GM12864 (cell line): Measurements from ENCODE around the gene RHOF.
A peak's percentile ranks its signal among the peaks of the same experiment; 100 is the strongest.

Source experiments
- DNase-seq: peaks from one replicate; pipeline ENCODE4 v3.0.0-alpha.2; 2011; ENCODE audit warnings: low read depth
- H3K4me3 ChIP-seq: 2 replicates; pipeline ENCODE4 v1.5.1; 2011; ENCODE audit warnings: mild to moderate bottlenecking, low read depth, low read length, control low read depth
- TF ChIP-seq, protein P1 (sequence below): IDR thresholded peaks from 2 replicates; pipeline ENCODE4 v1.5.1; 2011; ENCODE audit warnings: low read depth, mild to moderate bottlenecking, moderate library complexity, low read length, control low read depth, inconsistent platforms; ENCODE audit errors: missing control alignments

Gene RHOF

DNA sequence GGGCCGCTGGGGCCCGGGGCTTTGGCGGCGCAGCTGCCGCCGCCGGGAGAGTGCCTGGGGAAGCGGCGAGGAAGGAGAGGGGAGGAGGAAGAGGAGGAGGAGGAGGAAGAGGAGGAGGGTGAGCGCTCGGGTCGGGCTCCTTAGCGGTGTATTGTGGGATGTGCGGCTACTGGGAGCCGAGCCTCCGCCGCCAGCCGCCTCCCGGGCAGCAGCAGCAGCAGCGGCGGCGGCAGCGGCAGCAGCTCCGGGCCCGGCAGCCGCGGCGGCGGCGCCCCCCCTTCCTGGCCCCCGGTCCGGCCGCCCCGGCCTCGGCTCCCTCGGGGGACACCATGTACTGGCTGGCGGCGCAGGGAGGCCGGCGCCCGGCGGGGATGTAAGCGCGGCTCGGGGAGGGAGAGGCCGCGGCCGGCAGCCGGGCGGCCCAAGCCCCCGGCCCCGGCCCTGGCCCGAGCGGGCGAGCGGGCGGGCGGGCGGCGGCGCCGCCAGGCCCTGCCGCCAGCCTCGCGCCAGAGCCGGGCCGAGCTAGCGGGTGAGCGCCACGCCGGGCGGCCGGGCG is 10.5 kb upstream of the RHOF start, which contains the start of gene SETD1B:
TSS of gene SETD1B (plus strand) at position 149 of the 556 bp plus-strand sequence. CDS start 729 bp downstream, outside the sequence.
- TF ChIP-seq, protein P1, sequence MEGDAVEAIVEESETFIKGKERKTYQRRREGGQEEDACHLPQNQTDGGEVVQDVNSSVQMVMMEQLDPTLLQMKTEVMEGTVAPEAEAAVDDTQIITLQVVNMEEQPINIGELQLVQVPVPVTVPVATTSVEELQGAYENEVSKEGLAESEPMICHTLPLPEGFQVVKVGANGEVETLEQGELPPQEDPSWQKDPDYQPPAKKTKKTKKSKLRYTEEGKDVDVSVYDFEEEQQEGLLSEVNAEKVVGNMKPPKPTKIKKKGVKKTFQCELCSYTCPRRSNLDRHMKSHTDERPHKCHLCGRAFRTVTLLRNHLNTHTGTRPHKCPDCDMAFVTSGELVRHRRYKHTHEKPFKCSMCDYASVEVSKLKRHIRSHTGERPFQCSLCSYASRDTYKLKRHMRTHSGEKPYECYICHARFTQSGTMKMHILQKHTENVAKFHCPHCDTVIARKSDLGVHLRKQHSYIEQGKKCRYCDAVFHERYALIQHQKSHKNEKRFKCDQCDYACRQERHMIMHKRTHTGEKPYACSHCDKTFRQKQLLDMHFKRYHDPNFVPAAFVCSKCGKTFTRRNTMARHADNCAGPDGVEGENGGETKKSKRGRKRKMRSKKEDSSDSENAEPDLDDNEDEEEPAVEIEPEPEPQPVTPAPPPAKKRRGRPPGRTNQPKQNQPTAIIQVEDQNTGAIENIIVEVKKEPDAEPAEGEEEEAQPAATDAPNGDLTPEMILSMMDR = no peak
- no peak for DNase-seq
- peak within 1 kb of the TSS; percentile 79 for H3K4me3 ChIP-seq

DNA sequence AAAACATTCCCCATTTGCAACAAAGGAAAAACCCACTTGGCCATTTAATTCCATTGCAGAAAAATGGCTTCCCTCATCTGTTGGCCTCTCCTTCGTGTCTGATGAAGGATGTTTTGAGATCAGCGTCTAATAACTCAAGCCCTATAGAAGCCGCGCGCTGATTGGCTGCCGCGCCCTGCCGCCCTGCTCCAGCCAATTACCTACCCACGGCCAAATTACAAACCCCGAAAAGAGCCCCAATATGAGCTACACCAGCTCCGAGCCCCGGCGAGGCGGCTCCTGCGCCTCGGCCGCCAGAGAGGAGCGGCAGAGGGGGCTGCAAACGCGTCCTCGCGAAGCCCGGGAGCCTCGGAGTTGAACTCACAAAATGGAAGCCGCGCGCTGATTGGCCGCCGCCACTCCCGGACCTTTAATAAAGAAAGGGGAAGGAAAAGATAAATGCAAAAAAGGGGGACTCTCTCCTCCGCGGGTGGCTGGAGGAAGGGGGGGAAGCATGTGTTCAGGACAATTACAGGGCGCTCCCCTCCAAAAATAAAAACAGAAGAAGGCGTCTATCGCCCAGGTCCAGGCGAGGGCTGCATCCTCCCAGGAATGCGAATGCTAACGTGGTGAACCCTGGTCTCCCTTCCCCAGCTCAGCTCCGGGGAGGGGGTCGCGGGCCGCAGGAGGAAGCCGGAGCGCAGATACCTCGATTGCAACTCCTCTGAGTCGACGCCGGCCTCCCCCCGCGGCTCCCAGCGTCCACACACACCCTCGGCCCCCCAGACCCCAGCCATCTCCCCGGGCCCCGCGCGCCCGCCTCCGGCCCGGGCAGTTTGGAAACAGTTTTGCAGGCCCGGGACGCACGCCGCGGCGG is 9.6 kb upstream of the RHOF start:
- DNase-seq = peak; percentile 90
- H3K4me3 ChIP-seq = peak overlapping the region; percentile 79
- TF ChIP-seq, protein P1 = no peak

DNA sequence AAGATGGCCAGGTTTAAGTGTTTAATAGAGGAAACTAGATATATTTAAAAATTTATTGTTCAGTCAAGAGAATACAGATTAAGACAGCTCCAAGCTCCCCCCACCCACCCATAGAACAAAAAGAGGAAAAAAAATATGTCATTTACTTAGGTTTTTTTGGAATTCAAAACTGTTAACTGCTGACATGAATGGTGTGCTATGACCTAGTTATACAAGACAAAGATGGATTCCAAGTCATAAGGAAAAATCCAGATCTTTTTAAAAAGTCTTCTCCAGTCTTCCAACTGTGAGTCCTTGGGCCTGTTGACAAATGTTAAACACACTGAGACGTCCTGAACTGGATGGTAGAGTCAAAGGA is 9.0 kb upstream of the RHOF start:
- DNase-seq = no peak
- peak overlapping the region; percentile 79 for H3K4me3 ChIP-seq
- TF ChIP-seq, protein P1 = no peak

DNA sequence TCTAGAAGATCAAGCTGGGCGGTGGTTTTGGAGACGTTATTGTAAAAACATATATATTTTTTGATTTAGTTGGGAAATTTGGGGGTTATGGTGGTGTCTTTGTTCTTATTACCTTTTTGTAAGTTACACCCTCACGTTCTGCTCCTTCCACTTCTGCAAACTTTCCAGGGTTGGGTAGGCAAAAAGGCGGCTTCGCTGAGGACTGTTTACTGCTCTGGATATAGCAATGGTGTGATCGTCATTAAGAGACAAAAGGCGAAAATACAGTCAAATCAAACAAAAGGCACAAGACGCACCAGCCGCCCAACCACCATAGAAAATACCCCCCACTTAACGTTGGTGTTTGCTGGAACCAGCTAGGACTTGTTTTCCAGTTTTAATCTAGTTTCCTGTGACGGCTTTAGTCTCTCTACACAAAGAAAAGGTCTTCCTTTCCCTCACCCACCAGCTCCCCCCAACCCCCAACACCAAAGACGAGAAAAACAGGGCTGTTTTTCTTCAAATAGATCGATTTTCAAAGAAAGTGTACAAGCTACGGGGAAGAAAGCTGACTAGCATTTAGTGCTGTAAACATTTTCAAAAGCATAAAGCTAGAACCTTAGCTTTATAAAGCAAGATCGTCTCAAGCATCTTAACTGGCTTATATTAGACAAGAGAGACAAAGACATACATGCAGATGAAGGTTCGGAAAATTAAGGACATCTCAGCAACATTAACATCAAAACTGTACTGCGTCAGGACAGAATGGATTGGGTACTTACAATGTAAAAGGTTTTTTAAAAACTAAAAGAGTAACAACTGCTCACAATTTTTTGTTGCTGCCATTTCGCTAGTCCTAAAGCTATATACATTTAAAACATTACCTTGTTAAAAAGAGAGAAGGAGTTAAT is 8.4 kb upstream of the RHOF start:
- TF ChIP-seq, protein P1 = no peak
- H3K4me3 ChIP-seq = peak overlapping the region; percentile 79
- no peak for DNase-seq

DNA sequence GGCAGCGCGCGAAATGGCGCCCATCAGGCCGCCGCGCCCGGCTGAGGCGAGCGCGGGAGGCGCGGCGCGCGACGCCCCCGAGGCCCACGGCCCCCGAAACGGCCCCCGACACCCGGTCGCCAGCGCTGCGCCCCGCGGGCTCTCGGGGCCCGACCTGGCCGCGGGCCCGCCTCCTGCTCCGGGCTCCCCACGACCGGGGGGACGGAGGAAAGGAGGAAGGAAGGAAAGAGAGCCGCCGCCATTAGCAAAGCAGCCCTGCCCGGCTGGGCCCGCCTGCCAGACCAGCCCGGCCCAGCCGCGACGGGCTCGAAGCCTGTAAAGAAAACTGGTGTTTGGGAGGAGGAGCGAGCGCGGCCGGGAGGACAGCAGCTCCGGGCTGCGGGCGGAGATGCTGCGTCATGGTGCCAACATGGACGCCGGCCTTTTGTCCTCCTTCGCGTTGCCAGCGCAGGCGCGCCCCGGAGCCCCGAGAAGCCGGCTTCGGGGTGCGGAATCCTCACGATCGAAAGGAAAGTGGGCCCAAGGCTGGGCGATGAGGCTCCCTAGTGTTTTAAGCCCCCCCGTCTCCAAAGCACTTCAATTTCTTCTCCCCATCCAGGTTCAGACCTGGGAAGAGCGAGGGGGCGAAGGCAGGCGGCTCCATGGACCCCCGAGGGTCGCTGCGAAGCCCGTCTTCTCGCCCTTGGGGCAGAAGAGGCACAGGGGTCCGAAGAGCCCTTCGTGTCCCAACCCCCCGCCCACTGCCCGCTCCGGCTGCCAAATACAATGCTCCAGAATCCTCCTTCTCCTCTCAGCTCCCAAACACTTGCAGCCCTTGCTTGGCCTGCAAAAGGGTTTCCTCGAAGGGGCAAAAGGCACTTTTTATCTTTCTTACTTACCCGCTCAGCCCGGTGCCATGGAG is 7.5 kb upstream of the RHOF start:
- no peak for DNase-seq
- H3K4me3 ChIP-seq = peak overlapping the region; percentile 79
- TF ChIP-seq, protein P1 = no peak
